Hematopoietic multipotent progenitor cell treated with erythropoietin and hydrocortisone succinate and interleukin-3 and kit ligand, for 8 days (in vitro differentiated cells): Measurements from ENCODE around the gene PPARGC1A.

Experiments
- DNase-seq: peaks from one replicate; pipeline ENCODE4 v3.0.0-alpha.2; 2015

PPARGC1A gene

DNA sequence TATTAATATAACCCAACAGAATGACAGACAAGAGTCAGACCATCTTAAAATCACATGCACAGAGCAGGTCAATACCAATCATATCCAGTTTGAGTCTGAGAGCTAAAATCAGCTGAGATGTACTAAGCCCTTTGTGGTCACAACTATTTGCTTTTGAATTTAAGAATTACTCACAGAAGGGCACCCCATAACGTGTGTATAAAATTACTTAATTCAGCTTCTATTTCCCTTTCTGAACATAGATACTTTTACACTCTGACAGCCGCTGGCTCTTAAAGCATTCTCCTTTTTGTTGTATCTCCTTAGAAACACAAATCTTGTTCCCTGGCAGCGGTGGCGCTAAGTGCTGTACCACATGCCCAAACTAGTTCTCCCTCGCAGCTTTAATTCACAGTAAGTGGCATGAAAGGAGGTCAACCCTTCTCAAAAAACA, 14.8 kb upstream of the PPARGC1A start:
- no peak for DNase-seq

GRCh38 chr4:23903859-23904438, 14.1 kb upstream of the PPARGC1A start:
- no peak for DNase-seq

GRCh38 chr4:23902222-23902804, 12.5 kb upstream of the PPARGC1A start:
- no peak for DNase-seq

- no peak for DNase-seq
These were observed 10.8 kb upstream of the PPARGC1A start for GRCh38 chr4:23900636-23901035.

- no peak for DNase-seq
These were observed 9.7 kb upstream of the PPARGC1A start for GRCh38 chr4:23899565-23899964.

DNA sequence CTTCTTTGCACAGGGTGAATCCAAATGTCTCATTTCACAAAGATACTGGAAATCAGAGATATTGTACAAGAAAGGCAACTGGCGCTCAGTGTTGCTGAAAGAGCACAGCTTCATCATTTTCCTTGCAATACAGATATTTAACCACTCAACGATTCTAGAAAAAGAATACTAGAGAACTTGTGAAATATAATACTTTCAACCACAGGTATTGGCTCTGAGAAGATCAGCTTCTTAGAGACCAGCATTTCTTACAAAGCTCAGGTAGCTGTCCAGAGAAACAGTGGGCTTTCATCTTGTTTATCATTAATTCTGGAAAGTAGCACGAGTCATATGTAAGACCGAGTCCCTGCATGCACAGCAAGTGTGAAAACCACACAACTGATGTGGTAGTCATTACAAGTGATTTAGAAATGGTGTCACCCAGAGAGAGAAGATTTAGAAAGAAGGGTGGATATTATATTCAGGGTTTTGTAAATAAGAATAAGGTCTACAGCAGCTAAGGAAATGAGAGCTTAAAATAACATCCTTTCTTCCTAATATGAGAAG, 7.8 kb upstream of the PPARGC1A start:
- DNase-seq, result no peak

DNA sequence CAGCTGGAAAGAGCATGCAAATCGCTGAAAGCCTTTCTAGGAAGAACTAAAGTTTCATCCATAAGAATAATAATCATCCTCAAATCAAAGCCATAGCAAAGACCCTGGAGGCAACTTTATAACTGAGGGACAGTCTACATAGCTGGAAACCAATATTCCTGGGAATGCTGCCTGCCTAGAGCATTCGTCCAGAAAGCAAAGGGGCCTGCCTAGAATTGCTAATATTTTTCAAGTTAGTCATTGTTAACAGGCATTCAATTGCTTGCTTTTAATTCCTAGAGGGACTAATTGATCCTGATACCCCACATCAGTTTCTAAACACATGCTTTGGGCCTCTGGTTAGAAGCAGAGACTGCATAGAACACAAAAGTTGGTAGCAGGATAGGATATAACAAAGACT, 4.2 kb upstream of the PPARGC1A start:
- no peak for DNase-seq

DNA sequence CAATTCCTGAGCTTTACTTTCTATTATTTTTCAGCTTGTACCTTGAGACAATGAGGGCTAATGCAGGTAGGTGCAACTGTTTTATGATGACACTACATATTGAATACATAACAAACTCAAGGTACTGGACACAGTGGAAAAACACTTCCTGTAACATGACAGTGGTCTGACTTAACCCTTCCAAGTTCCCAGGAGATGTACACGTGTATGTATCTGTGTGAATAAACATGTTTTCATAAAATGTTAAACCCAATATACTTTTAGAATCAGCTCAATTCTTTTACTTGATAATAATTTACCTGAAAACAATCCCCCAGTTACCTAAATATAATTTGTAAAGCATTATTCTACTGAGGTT, 1.2 kb upstream of the PPARGC1A start:
- DNase-seq, result no peak

GRCh38 chr4:23890369-23891063, 669 bp upstream of the PPARGC1A start:
- no peak for DNase-seq

DNA sequence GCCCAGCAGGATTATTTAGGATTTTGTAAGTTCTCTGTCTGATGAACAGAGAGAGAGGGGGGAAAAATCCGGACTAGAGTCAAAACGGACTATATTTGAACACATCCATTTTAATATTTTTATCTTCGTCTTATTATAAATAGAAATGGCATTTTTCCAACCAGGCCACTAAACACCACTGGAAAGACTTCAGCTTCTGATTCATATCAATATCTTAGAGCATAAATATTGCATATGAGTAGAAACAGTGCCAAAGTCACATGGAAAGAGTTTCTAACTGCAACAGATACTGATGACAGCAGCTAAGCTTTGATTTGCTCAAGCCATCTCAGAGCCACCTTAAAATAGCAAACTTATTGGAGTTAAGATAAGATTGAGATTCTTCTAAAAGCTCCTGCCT, 456 bp downstream of the PPARGC1A start:
- DNase-seq, result no peak

DNA sequence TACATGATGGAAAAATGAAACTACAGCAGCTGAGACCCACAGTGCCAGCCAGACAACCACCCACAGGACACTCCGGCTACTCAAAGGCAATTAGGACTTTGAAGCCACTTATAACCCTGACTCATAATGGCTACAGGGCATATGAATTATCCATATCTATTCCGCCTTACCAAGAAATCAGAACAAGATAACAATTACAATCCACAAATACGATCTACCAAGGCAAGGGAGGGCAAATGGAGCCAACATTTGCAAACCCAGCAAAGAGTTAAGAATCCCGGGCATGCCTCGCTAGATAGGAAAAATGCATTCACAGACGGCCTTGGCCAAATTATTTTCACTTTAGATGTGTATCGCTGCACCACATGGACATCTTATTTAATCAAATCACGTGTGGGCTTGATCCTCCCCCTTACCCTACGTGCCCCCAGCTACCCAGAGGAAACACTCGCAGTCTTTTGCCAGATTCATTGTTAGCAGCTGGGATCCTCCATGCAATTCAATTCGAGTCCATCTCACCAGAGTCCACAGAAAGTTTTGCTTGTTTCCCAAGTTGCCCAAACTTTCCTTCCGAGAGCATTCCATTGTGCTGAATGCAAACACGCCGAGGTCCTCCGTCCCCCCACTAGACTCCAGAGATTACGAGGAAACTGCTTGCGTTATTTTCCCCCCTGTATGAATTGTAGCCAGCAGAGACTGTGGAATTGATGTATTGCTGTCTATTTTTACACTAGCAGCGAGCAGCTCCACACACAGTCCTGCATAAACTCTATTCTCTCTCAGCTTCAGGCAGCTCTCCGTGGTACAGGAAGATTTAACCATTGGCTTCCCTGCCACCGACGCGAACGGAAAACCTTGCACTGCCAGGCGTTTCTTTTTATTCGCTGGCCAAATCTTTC, 1.2 kb downstream of the PPARGC1A start:
- no peak for DNase-seq

DNA sequence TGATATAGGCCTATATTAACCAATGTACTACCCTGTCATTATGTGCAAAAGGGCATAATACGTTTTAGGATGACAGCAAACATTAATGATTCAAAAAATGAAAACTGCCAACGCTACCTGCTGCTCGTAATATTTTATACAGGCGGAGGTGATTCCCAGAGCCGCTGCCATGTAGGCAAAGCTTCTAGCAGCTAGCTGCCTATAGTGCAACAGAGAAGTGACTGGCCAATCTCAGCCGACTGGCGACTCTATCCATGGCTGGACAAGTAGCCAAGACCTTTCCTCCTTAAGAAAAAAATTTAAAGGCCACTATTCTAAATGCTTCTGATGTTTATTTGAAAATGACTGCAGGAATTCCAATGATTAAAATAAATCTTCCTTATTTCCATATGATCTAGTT, 1.9 kb downstream of the PPARGC1A start:
- DNase-seq, result no peak

DNA sequence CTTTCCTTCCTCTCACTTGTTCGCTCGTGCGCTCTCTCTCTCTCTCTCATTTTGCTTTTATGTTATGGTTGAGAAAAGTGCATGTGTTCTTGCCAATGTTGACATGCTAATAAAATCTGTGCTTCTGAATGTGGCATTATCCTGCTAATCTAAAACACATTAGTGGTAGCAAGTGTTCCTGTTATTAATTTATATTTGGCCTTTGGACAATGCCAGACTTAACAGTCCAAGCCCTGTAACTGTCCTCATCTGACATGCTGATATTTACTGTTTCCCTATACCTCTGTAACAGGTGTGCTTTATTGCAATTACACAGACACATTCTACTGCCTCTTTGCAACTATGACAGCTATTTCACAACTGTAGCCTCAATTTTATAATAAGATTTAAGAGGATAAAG, 2.7 kb downstream of the PPARGC1A start:
- no peak for DNase-seq

DNA sequence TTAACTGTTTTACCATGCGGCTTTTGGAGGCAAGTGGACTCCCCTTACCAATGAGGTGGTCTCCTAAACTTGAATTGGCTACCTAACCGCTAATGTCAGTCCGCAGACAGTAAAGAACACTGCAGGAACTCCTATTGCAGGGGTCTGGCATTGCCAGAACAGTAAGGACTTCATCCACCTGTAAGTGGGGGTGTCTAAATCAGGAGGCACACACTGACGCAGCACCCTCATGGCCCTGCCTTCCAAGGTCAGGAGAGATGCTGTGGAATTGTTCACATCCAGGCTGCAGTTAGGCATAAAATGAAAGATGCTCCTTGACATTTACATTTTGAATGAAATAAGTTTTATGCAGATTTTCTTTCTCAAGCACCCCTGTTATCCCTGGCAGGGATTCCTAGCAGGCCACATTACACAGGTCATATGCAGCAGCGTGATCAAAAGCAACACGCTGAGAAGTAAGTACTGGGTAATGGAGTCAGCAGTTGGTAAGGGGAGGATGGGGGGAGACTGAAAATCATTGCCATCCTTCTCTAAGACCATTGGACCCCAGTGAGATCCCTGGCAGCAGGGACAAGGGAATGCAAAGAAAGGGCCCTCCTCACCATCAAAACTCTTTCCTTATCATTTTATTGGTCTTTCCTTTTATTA, 3.8 kb downstream of the PPARGC1A start:
- no peak for DNase-seq

DNA sequence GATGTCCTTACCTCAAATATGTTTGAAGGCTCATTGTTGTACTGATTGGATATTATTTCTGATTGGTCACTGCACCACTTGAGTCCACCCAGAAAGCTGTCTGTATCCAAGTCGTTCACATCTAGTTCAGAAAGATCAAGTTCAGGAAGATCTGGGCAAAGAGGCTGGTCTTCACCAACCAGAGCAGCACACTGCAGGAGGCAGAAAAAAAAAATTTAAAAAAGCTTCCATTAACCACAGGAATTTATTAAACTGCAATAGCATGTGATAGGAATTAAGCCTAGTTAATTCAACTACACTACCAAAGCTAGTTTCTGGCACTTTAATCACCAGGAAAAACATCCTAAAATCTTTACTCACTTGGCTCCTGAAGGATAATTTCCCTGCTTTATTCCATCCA, 5.1 kb downstream of the PPARGC1A start:
- DNase-seq, result no peak

DNA sequence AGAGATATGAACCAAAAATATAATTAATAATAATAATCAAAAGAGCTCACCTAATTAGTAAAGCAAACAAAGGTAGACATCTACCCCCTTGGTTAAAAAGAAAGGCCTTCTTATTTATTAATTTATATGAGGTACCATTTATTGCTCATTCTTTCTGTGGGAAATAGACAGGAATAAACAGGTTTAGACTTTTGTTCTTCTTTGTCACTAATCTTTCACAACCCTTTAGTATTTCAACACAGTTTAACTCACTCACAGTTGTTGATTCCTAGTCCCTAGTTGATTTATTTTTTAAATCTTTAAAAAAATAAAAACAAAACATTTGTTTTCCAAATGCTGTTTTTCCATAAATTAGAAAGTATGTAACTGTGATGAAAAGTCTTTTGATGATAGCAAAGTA, 5.6 kb downstream of the PPARGC1A start:
- no peak for DNase-seq

DNA sequence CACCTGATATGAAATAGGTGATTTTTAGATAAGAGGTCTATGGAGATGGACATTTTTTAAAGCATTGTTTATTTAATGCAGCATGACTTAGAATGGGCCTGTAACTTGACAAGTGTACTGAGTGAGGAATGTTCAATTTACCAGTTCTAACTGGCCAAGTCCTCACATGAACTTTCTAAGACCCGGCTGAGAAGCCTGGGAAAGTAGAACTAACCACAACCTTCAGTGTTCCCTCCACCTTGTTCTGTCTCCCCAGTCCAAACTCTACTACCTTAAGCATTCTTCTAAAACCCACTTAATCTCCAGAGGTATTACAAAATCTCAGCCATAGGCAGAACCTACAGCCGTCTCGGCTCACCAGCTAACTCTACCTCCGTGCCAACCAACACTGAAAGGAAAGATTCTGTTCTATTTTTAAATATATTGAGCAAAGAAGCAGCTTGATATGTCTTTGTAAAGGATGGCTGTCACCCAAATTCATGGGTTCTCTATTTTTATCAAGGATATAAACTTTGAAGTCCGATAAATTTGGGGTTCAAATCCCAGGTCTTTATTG, 6.8 kb downstream of the PPARGC1A start:
- no peak for DNase-seq

DNA sequence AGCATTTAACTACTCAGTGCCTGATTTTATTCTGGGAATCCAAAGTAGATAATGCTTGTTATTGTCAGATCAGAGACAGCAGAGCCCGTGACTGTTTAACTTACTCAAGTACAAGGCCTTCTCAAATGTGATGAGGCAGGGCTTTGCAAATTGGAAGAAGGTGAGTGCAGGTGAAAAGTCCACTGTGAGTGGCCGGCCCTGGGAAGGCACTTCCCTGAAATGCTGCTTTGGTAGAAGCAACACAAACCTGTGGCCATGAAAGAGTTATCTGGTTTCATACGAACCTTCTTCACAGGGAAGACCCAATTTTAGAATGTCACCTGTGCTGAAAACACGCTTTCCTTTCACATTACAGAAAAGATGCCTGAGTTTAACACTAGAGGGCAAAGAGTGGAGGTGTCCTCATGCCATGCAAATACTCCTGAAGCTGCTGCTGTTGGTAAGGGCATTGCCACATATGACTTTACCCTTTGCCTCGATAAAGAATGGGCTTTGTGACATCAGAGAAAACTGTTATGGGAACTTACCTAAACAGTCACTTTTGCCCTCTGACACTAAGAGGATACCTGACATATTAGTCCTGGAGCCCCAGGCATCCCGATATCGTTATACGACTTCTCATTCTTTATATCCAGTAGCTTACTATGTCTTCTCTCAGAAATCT, 8.0 kb downstream of the PPARGC1A start:
- DNase-seq, result no peak

DNA sequence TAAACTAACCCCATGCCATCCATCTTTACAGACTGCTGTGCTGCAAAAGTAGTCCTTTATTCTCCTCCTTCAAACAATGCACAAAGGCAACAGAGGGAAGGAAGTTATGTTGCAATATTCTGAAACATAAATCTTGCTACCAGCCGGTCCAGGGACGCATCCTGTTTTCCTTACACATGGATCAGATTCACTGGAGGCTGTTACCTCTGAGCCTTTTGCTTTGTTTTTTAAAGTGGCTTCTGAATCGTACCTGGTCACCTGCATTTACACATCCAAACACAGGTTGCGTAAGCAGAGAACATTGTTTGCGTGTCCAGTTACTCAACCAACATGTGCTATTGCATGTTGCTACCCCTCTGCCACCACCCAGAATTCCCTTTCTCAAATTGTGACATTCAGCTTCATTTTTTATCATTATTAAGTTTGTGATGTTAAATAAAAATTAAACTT, 8.8 kb downstream of the PPARGC1A start:
- no peak for DNase-seq

GRCh38 chr4:23878912-23879732, 10.7 kb downstream of the PPARGC1A start:
- DNase-seq, result no peak
